Kidney epithelial cell (primary cell): ENCODE measurements around the gene ITPR1. TPM values are rescaled to one million over a fixed set of nuclear protein-coding genes. Genes with fewer than 3 reads are reported as not detected.

ENCODE experiments used
- DNase-seq: peaks from one replicate; pipeline ENCODE4 v3.0.0-alpha.2; 2010; ENCODE audit warnings: low read depth
- H3K27me3 ChIP-seq: 2 replicates; pipeline ENCODE4 v1.6.0; 2011; ENCODE audit warnings: low read length; ENCODE audit not compliant: control insufficient read depth, insufficient read depth
- H3K36me3 ChIP-seq: 2 replicates; pipeline ENCODE4 v1.5.1; 2011; ENCODE audit warnings: low read length; ENCODE audit not compliant: control insufficient read depth, insufficient read depth
- H3K4me3 ChIP-seq: 2 replicates; pipeline ENCODE4 v1.5.1; 2011; ENCODE audit warnings: low read depth, mild to moderate bottlenecking, control low read depth, low read length
- total RNA-seq: library from RNA; depleted of rRNA; stranded (reverse); fragments of >200 nt; gene quantifications from 2 replicates; pipeline ENCODE4 v1.2.3, GENCODE V29; 2015
- TF ChIP-seq, protein P1 (sequence below): IDR thresholded peaks from 2 replicates; pipeline ENCODE4 v1.5.1; 2011; ENCODE audit warnings: mild to moderate bottlenecking, moderate library complexity, low read length, control low read depth, inconsistent platforms; ENCODE audit not compliant: insufficient read depth, poor library complexity, severe bottlenecking

Gene ITPR1
- total RNA-seq, 1 donor from 2014 or later: 8.9 TPM

DNA sequence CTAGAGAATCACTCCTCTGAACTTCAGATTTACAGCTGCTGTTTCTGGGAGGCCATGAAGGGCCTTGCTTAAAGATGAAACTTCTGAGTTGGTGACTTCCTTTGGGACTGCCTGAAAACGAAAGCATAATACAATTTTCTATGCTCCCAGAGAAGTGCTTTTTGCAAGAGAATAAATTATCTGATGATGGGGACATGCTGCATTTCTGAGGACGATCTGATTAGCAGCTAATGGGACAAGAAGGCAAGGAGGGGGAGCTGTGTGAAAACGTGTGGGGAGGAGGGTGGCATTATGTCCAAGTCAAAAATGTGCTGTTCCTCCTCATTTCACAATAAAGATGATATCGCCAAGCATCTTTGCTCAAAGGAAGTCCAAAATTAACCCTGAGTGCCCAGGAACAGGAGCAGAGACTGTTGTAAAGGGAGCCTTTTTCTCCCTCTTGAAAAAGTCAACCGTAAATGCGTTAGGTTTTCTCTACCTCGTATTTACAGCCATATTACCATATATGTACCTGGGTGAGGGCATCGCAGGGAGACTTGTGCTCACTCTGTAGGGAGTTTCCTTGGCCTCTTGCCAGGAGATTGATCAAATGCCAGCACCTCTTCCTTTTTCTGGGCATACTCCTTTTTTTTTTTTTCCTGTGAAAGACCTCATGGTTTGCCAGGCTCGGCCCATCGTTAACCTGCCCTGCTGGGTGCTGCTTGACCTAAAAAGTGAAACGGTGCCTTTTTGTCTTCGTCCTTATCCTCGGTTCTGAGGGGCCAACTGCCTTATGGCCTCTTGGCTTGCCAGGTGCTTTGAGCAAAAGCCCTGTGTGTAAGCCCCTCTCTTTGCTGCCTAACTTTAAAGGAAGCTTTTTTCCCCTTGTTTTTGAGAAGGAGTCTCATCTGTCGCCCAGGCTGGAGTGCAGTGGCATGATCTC lies 11.5 kb downstream of the ITPR1 start:
- Histone ChIP-seq H3K36me3 (no peaks in the 10 kb centered on the region), H3K4me3 (no peak overlapping the region), H3K27me3 (no peaks in the 10 kb centered on the region)
- TF ChIP-seq, protein P1, sequence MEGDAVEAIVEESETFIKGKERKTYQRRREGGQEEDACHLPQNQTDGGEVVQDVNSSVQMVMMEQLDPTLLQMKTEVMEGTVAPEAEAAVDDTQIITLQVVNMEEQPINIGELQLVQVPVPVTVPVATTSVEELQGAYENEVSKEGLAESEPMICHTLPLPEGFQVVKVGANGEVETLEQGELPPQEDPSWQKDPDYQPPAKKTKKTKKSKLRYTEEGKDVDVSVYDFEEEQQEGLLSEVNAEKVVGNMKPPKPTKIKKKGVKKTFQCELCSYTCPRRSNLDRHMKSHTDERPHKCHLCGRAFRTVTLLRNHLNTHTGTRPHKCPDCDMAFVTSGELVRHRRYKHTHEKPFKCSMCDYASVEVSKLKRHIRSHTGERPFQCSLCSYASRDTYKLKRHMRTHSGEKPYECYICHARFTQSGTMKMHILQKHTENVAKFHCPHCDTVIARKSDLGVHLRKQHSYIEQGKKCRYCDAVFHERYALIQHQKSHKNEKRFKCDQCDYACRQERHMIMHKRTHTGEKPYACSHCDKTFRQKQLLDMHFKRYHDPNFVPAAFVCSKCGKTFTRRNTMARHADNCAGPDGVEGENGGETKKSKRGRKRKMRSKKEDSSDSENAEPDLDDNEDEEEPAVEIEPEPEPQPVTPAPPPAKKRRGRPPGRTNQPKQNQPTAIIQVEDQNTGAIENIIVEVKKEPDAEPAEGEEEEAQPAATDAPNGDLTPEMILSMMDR: no peak
- no peak for DNase-seq

DNA sequence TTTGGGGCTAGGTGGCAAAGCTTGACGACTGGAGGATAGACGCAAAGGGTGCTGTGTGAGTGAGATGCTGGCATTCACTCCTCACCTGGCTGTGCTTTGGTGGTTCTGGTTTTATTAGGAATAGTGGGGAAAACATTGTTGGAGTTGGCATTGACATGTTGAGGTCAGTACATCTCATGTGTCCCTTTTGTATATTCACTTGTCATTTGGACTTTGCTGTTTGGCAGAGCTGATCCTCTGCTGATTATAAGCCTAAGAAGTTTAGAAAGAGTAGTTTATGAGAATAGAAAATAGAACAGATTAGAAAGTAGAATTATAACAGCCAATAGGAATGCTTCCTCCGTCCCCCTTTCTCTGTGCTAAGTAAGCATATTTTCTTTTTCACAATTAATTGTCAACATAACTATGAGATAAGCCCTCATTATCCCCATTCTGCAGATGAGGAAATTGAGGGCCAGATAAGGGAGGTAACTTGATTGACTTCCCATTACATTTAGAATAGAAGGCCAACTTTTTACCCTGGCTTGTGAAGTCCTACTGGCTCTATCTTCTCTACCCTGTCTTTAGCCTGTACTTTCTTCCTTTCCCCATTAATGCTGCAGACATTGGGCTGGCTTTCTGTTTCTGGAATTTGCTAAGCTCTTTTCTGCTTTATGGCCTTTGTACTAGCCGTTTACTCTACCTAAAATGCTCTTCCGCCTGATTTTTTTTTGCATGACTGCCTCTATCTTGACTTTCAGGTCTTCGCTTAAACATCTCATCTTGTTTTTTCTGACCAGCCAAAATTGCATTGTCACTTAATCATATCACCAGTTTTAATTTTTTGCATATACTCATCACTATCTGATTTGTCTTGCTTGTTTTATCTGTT lies 12.8 kb downstream of the ITPR1 start:
- no peak for DNase-seq
- Histone ChIP-seq H3K4me3 (no peak overlapping the region), H3K36me3 (no peaks in the 10 kb centered on the region), H3K27me3 (no peaks in the 10 kb centered on the region)
- TF ChIP-seq, protein P1: no peak

DNA sequence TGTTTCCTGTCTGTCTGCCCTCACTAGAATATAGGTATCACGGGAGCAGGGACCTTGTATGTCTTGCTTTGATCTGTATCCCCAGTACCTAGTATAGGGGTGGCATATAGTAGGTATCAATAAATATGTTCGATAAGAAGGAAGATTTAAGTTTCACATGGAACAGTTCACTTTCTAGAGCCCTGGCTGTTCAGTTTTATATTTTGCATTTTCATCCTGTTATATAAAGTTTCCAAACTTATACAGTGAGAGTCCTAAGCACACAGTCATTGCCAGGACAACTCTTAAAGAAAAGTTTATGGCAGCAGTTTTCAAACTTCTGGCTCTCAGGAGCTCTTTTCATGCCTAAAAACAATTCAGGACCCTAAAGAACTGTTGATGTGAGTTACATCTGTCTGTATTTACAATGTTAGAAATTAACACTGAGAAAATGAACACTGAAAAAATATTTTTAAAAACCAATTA lies 13.4 kb downstream of the ITPR1 start:
- TF ChIP-seq, protein P1: no peak
- H3K27me3 ChIP-seq: no peaks in the 10 kb centered on the region
- no peak for DNase-seq
- no peaks in the 10 kb centered on the region for H3K36me3 ChIP-seq
- H3K4me3 ChIP-seq: no peak overlapping the region

DNA sequence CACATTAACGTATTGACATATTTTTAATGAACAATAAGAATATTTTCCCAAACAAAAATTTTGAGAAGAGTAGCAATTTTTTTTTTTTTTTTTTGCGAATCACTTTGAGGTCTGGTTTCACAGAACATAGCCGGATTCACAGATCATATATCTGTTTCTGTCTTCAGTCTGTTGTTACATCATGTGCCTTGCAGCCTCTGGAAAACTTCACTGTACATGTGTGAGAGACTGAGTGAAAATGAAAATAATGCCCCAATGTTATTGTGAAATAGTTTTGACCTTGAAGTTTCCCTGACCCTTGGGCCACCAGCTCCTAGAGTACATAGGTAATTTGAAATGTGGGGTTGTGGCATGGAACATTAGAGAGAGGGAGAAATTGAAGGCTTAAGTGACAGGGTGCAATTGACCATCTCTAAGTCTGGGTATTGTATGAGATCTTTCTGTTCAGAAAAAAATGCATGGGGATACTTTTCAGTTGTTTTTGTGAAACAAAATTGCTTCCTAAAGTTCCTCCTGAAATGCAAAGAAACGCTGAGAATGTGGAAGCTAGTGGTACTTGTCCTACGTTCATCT lies 14.0 kb downstream of the ITPR1 start:
- no peak for DNase-seq
- H3K27me3 ChIP-seq: no peaks in the 10 kb centered on the region
- TF ChIP-seq, protein P1: no peak
- no peak overlapping the region for H3K4me3 ChIP-seq
- no peaks in the 10 kb centered on the region for H3K36me3 ChIP-seq

DNA sequence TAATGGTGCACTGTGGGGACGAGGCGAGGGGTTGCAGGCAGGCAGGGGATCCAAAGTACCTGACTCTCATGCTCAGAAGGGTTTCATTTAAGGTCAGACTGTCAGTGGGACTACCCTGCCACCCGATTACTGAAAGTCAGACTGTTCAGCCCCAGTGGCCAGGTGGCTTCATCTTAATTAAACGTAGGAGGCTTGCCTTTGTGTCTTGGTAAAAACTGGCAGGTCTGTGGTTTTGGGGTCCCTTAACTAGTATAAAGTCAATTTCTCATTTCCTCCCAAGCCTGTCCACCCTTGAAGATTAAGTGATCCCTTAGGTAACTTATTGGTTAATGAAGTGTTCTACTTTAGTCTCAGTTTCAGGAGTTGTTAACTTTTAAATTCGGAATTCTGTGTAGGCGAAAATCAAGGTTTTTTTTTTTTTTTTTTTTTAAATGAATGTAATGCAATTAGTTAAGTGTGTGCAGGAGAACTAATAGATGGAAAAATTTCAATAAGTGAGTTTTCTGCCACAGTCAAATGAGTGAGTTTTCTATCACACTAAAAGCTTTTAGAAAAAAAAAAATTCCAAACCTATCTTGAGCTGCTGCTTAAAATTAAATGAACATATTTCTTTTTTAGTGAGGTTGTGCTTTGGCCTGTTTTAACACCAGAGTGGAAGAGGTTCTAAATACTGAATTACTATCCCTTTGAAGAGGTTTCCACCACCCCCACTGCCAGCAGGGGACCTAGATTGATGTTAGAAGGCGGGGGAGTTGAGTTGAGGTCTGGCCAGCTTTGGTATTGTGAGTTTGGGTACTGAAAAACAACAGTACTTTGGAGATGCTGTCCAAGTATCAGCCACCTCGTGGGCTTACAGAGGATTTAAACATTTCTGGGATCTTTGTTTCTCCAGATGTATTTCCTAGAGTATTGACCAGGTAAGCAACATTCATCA lies 15.2 kb downstream of the ITPR1 start:
- H3K4me3 ChIP-seq: no peak overlapping the region
- no peak for DNase-seq
- TF ChIP-seq, protein P1: no peak
- H3K27me3 ChIP-seq: no peaks in the 10 kb centered on the region
- no peaks in the 10 kb centered on the region for H3K36me3 ChIP-seq
